Colonic mucosa (tissue), 4 donors: ENCODE measurements around the gene RAPGEF1. TPM values are rescaled to one million over a fixed set of nuclear protein-coding genes. Genes with fewer than 3 reads are reported as not detected.

ENCODE experiments used
- DNase-seq: peaks from one replicate; pipeline ENCODE4 v3.0.0-alpha.2; 2020
- H3K27ac ChIP-seq: fragments of 200-600 bp; one replicate; pipeline ENCODE4 v1.8.0; 2021
- H3K27me3 ChIP-seq: fragments of 200-600 bp; one replicate; pipeline ENCODE4 v1.8.0; 2021
- H3K36me3 ChIP-seq: fragments of 200-600 bp; one replicate; pipeline ENCODE4 v1.8.0; 2021
- H3K4me1 ChIP-seq: fragments of 200-600 bp; one replicate; pipeline ENCODE4 v1.8.0; 2021; ENCODE audit warnings: mild to moderate bottlenecking
- H3K4me3 ChIP-seq: fragments of 200-600 bp; one replicate; pipeline ENCODE4 v1.8.0; 2021
- H3K9ac ChIP-seq, 2 donors: one replicate each; pipeline ENCODE4 v1.7.0; 2013; ENCODE audit warnings: control low read depth in 2 of 2, low read depth in 2 of 2, low read length in 2 of 2
- H3K9me3 ChIP-seq: fragments of 200-600 bp; one replicate; pipeline ENCODE4 v1.8.0; 2021
- intact Hi-C: fragments of 100-400 bp; cut with DNase I; formaldehyde crosslinking; loops from one replicate; pipeline ENCODE4 v1.14.1; 2022
- total RNA-seq, 2 donors: library from RNA; stranded (reverse); fragmentation: NEBNext Ultra II Directional in 1 of 2; extraction: Animal tissue kit (Norgen Biotek cat#: 25700) in 1 of 2; gene quantifications; one replicate each; pipeline ENCODE4 v1.2.1, GENCODE V29; 2021
- TF ChIP-seq, protein P1 (sequence below): fragments of 200-600 bp; IDR thresholded peaks from one replicate; pipeline ENCODE4 v1.8.0; 2022; ENCODE audit warnings: antibody characterized with exemption, mild to moderate bottlenecking
- donor health status: healthy.
- donor health status: DM: no; HTN: no; CAD: no.
- donor health status: DM: no; HTN: no; CAD: no.

Gene RAPGEF1
- total RNA-seq, 2 donors from 2014 or later: 47.2 to 58.6 TPM

DNA sequence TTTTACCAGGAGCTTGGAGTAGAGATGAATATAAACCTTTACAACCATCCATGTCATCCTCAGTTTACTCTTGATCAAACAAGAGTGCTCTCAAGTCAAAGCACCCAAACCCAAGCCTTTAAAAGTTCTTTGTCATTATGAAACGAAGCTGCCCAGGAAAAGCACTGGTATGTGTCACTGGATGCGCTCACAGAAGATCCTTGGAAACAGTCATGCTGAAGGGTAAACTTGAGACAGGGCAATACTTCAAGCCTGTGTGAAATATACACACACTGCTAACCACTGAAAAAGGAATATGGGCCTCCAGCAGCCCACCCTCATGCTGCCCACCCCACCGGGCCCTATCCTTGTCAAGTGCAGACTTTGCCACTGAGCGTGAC lies 110.1 kb downstream of the RAPGEF1 start:
- H3K27me3 ChIP-seq: no peaks in the 10 kb centered on the region
- H3K9me3 ChIP-seq: no peaks in the 10 kb centered on the region
- TF ChIP-seq, protein P1, sequence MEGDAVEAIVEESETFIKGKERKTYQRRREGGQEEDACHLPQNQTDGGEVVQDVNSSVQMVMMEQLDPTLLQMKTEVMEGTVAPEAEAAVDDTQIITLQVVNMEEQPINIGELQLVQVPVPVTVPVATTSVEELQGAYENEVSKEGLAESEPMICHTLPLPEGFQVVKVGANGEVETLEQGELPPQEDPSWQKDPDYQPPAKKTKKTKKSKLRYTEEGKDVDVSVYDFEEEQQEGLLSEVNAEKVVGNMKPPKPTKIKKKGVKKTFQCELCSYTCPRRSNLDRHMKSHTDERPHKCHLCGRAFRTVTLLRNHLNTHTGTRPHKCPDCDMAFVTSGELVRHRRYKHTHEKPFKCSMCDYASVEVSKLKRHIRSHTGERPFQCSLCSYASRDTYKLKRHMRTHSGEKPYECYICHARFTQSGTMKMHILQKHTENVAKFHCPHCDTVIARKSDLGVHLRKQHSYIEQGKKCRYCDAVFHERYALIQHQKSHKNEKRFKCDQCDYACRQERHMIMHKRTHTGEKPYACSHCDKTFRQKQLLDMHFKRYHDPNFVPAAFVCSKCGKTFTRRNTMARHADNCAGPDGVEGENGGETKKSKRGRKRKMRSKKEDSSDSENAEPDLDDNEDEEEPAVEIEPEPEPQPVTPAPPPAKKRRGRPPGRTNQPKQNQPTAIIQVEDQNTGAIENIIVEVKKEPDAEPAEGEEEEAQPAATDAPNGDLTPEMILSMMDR: no peak
- DNase-seq: no peak
- intact Hi-C loops: no loop called here
- H3K27ac ChIP-seq: no peak overlapping the region
- H3K36me3 ChIP-seq: no peaks in the 10 kb centered on the region
- H3K9ac ChIP-seq: no peak overlapping the region
- peaks cover 3% of the 10 kb centered on the region for H3K4me1 ChIP-seq
- H3K4me3 ChIP-seq: no peak overlapping the region

DNA sequence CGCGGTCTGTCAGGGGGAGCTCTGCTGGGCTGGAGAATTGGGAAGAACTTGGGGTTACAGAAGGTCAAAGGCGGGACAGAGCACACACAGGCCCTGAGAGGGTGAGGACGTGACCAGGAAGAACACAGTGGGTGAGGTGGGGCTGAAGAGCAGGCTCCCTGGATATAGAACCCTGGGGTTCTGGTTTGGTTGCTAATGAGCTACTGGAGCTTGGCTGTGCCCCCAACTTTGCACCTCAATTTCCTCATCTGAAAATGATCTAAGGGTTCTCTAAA lies 110.7 kb downstream of the RAPGEF1 start:
- TF ChIP-seq, protein P1: no peak
- peaks cover 3% of the 10 kb centered on the region for H3K4me1 ChIP-seq
- no peak overlapping the region for H3K27ac ChIP-seq
- no peak overlapping the region for H3K4me3 ChIP-seq
- intact Hi-C loops: no loop called here
- no peaks in the 10 kb centered on the region for H3K9me3 ChIP-seq
- no peaks in the 10 kb centered on the region for H3K27me3 ChIP-seq
- peak overlapping the region in 1 of 2 donors; percentile 66 for H3K9ac ChIP-seq
- H3K36me3 ChIP-seq: no peaks in the 10 kb centered on the region
- no peak for DNase-seq

DNA sequence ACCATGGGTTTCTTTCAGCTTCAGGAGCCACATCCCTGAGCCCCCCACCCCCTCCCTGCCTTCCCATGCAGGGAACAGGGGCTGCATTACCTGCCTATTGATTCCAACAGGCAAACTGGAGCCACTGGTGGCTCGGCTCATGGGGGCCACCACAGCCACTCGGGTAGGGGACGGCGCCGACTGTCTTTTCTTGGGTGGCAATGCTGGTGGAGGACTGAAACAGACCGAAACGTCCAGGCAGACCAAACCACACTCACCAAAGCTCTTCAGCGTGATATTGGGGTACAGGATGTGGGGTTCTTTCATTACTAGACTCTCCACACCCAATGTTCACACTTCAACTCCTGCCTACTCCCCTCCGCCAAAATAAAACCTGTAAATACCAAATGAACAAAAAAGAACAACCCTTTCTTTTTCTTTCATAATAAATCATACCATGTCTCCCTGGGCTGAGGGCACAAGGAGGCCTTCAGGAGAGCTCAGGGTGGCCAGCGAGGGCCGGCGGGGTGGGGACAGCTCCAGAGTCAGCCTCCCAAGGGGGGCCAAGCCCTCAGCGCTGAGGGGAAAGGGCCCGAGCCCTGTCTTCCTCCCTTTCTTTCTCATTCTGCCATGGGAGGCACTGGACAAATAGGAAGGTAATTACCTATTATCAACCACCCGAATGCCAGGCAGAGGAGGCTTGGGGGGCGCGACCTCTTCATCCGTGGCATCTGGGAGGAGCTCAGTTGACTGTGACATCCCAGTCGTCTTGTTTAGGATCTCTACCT lies 111.2 kb downstream of the RAPGEF1 start:
- Histone ChIP-seq H3K9ac (peak overlapping the region; percentile 27 to 66), H3K9me3 (no peaks in the 10 kb centered on the region), H3K36me3 (no peaks in the 10 kb centered on the region), H3K4me3 (no peak overlapping the region), H3K27ac (peak overlapping the region; percentile 91), H3K4me1 (peaks cover 3% of the 10 kb centered on the region), H3K27me3 (no peaks in the 10 kb centered on the region)
- intact Hi-C loops: no loop called here
- DNase-seq: no peak
- TF ChIP-seq, protein P1: no peak

DNA sequence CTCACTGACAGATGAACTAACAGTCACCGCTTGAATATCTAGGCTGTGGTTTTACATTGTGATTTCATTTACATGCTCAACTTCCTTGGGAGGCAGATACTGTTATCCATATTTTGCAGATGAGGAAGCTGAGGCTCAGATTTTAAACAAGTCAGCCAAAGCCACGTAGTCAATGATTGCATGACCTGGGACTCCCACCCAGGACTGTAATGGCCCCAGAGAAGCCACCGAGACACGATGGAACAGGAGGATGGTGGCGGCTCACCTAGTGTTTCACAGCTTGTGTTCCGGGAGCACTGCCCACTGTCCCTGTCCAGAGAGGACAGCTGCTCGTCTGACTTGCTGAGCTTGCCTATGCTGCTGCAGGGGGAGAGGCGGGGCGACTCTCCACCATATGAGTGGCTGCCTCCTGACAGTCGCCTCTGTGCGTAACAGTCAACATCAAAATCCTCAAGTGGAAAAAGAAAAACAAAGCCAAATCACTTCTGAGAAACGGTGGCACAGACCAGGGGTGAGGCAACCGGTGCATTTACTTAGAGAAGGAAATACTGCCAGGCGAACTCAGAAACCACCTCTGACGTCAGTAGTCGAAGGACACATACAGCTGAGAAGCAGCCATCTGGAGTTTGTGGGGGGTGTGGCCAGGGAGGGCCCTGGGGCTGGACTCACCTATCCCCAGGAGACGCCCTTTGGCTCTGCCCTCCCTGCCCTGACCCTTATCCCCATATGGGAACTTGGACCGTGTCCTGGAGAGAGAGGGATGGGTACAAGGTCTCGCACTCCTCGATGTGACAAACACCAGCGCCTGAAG lies 112.0 kb downstream of the RAPGEF1 start:
- TF ChIP-seq, protein P1: no peak
- Histone ChIP-seq H3K9me3 (no peaks in the 10 kb centered on the region), H3K4me1 (peaks cover 3% of the 10 kb centered on the region), H3K36me3 (no peaks in the 10 kb centered on the region), H3K27me3 (no peaks in the 10 kb centered on the region), H3K4me3 (peak overlapping the region; percentile 19), H3K9ac (peak overlapping the region; percentile 66 to 68), H3K27ac (peak overlapping the region; percentile 91)
- intact Hi-C loops: no loop called here
- peak; percentile 95 for DNase-seq

DNA sequence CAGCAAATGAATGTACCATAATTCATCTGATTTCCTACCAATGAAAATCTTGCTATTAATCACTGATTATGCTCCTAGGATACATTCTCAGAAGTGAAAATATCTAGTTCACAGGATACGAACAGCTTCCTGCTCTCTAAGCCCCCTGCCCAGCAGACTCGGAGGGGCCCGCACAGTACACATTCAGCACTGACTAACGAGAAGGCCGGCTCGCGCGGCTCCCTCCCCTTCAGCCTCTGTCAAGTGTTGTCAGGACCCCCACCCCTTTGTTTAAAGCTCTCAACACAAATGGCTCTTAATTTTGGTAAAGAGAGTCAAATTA lies 112.6 kb downstream of the RAPGEF1 start:
- Histone ChIP-seq H3K9me3 (no peaks in the 10 kb centered on the region), H3K36me3 (no peaks in the 10 kb centered on the region), H3K27ac (peak overlapping the region; percentile 91), H3K9ac (peak overlapping the region; percentile 66 to 68), H3K27me3 (no peaks in the 10 kb centered on the region), H3K4me1 (peaks cover 3% of the 10 kb centered on the region), H3K4me3 (peak overlapping the region; percentile 19)
- DNase-seq: no peak
- intact Hi-C loops: no loop called here
- TF ChIP-seq, protein P1: no peak
